ENCODE results near the gene NAALADL1.

DNA sequence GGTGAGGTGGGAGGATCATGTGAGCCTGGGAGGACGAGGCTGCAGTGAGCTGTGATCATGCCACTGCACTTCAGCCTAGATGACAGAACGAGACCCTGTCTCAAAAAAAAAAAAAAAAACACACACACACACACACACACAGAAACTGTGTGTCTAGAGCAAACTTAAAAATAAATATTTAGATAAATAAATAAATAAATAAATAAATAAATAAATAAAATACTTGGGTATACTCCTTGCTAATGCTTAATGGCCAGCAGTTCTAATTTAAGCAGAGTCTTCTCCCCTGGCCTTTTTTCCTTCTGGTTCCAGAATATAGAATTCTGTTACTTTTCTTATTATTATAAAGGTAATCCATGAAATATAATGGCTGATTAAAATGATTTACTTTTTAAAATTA lies 49.5 kb downstream of the NAALADL1 start:
- TF ChIP-seq, protein P1, sequence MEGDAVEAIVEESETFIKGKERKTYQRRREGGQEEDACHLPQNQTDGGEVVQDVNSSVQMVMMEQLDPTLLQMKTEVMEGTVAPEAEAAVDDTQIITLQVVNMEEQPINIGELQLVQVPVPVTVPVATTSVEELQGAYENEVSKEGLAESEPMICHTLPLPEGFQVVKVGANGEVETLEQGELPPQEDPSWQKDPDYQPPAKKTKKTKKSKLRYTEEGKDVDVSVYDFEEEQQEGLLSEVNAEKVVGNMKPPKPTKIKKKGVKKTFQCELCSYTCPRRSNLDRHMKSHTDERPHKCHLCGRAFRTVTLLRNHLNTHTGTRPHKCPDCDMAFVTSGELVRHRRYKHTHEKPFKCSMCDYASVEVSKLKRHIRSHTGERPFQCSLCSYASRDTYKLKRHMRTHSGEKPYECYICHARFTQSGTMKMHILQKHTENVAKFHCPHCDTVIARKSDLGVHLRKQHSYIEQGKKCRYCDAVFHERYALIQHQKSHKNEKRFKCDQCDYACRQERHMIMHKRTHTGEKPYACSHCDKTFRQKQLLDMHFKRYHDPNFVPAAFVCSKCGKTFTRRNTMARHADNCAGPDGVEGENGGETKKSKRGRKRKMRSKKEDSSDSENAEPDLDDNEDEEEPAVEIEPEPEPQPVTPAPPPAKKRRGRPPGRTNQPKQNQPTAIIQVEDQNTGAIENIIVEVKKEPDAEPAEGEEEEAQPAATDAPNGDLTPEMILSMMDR (IDR thresholded peaks at IDR 0.05): no peak
- TF ChIP-seq POLR2A (IDR thresholded peaks at IDR 0.05): no peak
